ENCODE measurements around the gene AZGP1.

- no peak for TF ChIP-seq POLR2A (IDR thresholded peaks at IDR 0.05)
- TF ChIP-seq CTCF (IDR thresholded peaks at IDR 0.05) = no peak
Measured at GRCh38 chr7:100017875-100018274, 42.0 kb upstream of the AZGP1 start.

All from uterus (tissue), 2 donors.